Measurements from ENCODE around the gene VPS13D.

VPS13D gene

DNA sequence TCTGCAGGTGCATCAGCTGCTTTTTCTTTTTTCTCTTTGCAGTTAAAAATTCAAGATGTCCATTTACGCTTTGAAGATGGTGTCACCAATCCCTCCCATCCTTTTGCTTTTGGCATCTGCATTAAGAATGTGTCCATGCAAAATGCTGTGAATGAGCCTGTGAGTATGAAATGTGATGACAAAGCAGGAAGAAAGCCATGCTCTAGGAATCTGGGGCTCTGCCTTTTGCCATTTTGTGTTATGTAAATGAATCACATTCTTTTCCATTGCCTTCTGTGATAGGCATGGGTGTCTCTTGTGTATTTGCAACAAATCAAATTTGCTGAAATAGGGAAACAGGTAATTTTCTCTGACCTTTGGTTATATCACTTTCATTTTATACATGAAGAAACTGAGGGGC lies 19.4 kb downstream of the VPS13D start:
- no peak overlapping the region for H3K9ac ChIP-seq (ENCODE audit: low read length)
- H2AFZ ChIP-seq (ENCODE audit: low read length) = no peak overlapping the region
- H3K4me2 ChIP-seq (ENCODE audit: low read length) = no peak overlapping the region
- peaks cover 37% of the 10 kb centered on the region; the same call in 1 of the 2 replicates for H3K36me3 ChIP-seq (ENCODE audit: insufficient read depth, low read length)
- H3K79me2 ChIP-seq (ENCODE audit: insufficient read depth, low read length) = no peaks in the 10 kb centered on the region
- no peaks in the 10 kb centered on the region for H3K27me3 ChIP-seq (ENCODE audit: insufficient read depth, low read length)
- no peaks in the 10 kb centered on the region for H3F3A ChIP-seq (ENCODE audit: insufficient read depth, low read length)
- no peaks in the 10 kb centered on the region for H3K4me1 ChIP-seq (ENCODE audit: insufficient read depth, low read length, severe bottlenecking)
- no peaks in the 10 kb centered on the region for H4K20me1 ChIP-seq (ENCODE audit: insufficient read depth, low read length)
- H3K9me3 ChIP-seq (ENCODE audit: low read length) = no peaks in the 10 kb centered on the region
- no peak overlapping the region for H3K27ac ChIP-seq (ENCODE audit: low read depth, low read length, poor library complexity, severe bottlenecking)
- TF ChIP-seq EZH2 (IDR thresholded peaks at IDR 0.05; ENCODE audit: borderline replicate concordance, low read length) = no peak
- TF ChIP-seq CTCF (IDR thresholded peaks at IDR 0.05; ENCODE audit: low read length) = no peak
- H3K9me2 ChIP-seq (ENCODE audit: low read depth, low read length) = no peaks in the 10 kb centered on the region
- H3K4me3 ChIP-seq (ENCODE audit: low read depth, low read length, poor library complexity, severe bottlenecking) = no peak overlapping the region

DNA sequence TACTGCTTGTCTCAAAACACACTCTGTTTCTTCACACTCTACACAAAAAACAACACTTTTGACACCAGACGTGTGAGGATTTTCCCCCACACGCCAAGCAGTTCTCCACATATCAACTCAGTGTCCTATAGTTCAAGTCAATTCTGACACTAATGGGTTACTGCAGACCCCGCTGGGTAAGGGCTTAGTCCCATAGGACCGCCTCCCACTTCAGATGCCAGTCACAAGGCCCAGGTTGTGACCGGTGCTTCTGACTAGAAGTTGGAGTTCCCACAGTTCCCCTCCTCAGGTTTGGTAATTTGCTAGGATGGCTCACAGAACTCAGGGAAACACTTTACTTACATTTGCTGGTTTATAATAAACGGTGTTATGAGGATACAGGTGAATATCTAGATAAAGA lies 19.9 kb downstream of the VPS13D start:
- H3K79me2 ChIP-seq (ENCODE audit: insufficient read depth, low read length) = no peaks in the 10 kb centered on the region
- no peak overlapping the region for H2AFZ ChIP-seq (ENCODE audit: low read length)
- H4K20me1 ChIP-seq (ENCODE audit: insufficient read depth, low read length) = no peaks in the 10 kb centered on the region
- H3K4me1 ChIP-seq (ENCODE audit: insufficient read depth, low read length, severe bottlenecking) = no peaks in the 10 kb centered on the region
- H3K9ac ChIP-seq (ENCODE audit: low read length) = no peak overlapping the region
- no peaks in the 10 kb centered on the region for H3K9me2 ChIP-seq (ENCODE audit: low read depth, low read length)
- no peak overlapping the region for H3K27ac ChIP-seq (ENCODE audit: low read depth, low read length, poor library complexity, severe bottlenecking)
- H3K36me3 ChIP-seq (ENCODE audit: insufficient read depth, low read length) = peaks cover 32% of the 10 kb centered on the region; the same call in 1 of the 2 replicates
- H3K27me3 ChIP-seq (ENCODE audit: insufficient read depth, low read length) = no peaks in the 10 kb centered on the region
- H3K9me3 ChIP-seq (ENCODE audit: low read length) = no peaks in the 10 kb centered on the region
- TF ChIP-seq EZH2 (IDR thresholded peaks at IDR 0.05; ENCODE audit: borderline replicate concordance, low read length) (no peak), CTCF (IDR thresholded peaks at IDR 0.05; ENCODE audit: low read length) (no peak)
- no peak overlapping the region for H3K4me3 ChIP-seq (ENCODE audit: low read depth, low read length, poor library complexity, severe bottlenecking)
- no peak overlapping the region for H3K4me2 ChIP-seq (ENCODE audit: low read length)
- no peaks in the 10 kb centered on the region for H3F3A ChIP-seq (ENCODE audit: insufficient read depth, low read length)

DNA sequence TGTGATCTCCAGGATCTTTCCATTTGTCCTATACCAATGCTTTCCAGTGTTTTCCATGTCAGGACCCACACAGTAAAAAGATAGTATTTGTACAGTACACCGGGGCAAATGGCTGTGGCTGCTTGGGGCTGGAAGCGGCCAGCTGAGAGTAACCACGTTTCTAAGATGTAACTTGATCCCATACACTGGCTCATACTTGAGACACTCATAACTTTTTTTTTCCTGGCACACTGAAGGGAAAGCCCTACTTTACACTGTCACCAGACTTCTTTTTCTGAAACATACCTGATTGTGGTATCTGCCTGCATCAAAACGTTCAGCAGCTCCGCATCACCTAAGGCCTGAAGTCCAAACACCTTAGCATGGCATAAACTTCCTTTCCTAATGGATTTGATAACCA lies 21.6 kb downstream of the VPS13D start:
- Histone ChIP-seq H3K36me3 (ENCODE audit: insufficient read depth, low read length) (peaks cover 28% of the 10 kb centered on the region; the same call in 1 of the 2 replicates), H2AFZ (ENCODE audit: low read length) (no peak overlapping the region), H3K79me2 (ENCODE audit: insufficient read depth, low read length) (no peaks in the 10 kb centered on the region), H3K4me1 (ENCODE audit: insufficient read depth, low read length, severe bottlenecking) (no peaks in the 10 kb centered on the region), H3K27me3 (ENCODE audit: insufficient read depth, low read length) (no peaks in the 10 kb centered on the region), H3K9me2 (ENCODE audit: low read depth, low read length) (no peaks in the 10 kb centered on the region), H3K27ac (ENCODE audit: low read depth, low read length, poor library complexity, severe bottlenecking) (no peak overlapping the region), H4K20me1 (ENCODE audit: insufficient read depth, low read length) (no peaks in the 10 kb centered on the region), H3K4me3 (ENCODE audit: low read depth, low read length, poor library complexity, severe bottlenecking) (no peak overlapping the region), H3F3A (ENCODE audit: insufficient read depth, low read length) (no peaks in the 10 kb centered on the region), H3K4me2 (ENCODE audit: low read length) (no peak overlapping the region), H3K9me3 (ENCODE audit: low read length) (no peaks in the 10 kb centered on the region), H3K9ac (ENCODE audit: low read length) (no peak overlapping the region)
- TF ChIP-seq CTCF (IDR thresholded peaks at IDR 0.05; ENCODE audit: low read length) (no peak), EZH2 (IDR thresholded peaks at IDR 0.05; ENCODE audit: borderline replicate concordance, low read length) (no peak)
